GM12891 (cell line): ENCODE data around the gene ARHGEF25.

Experiments
- PAX5 ChIP-seq: IDR thresholded peaks from 2 replicates; pipeline ENCODE4 v1.6.1; 2011; ENCODE audit warnings: low read length, moderate library complexity, mild to moderate bottlenecking; ENCODE audit not compliant: insufficient read depth, severe bottlenecking
- POLR2A ChIP-seq: IDR thresholded peaks from 2 replicates; pipeline ENCODE4 v1.6.1; 2011; ENCODE audit warnings: low read depth, low read length, control low read depth
- POLR2AphosphoS5 ChIP-seq: IDR thresholded peaks from 2 replicates; pipeline ENCODE4 v1.6.1; 2011; ENCODE audit warnings: low read depth, low read length, control low read depth

DNA sequence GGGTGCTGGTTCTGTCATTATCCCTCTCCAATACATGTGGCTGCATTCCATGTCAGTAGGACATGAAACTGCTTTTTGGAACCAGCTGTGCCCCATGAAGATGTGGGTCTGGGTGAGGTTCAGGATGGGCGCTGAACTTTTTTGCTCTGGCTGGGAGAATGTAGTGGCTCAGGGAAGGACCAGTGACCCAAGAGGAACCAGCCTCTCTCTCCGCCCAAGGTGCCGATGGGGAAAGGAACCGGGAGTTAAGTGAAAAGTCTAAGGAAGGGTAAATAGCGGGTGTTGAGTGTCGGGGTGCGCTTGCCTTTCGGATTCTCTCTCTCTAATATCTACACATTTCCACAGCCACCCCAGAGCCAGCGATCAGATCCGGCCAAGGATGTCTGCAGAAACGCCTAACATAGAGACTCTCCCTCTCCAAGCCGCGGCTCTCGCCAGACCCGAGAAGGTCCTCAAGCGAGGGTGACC lies 7.8 kb downstream of the ARHGEF25 start:
- no peak for TF ChIP-seq POLR2A
- TF ChIP-seq POLR2AphosphoS5 = no peak
- no peak for TF ChIP-seq PAX5
